ENCODE measurements around the gene LRCH3.
"Not testable (repeated sequence)": the region's sequence is repeated elsewhere in the genome, so short reads cannot be mapped to it uniquely, and the experiment has no call there.

The LRCH3 gene

GRCh38 chr3:197926418-197926817, 135.4 kb downstream of the LRCH3 start:
- DNase-seq (ENCODE audit: low read depth in 2 of 2) = no peak

GRCh38 chr3:197927578-197927977, 136.5 kb downstream of the LRCH3 start:
- DNase-seq (ENCODE audit: low read depth in 2 of 2) = not testable (repeated sequence)

- DNase-seq (ENCODE audit: low read depth in 2 of 2) = no peak
These were observed 145.8 kb downstream of the LRCH3 start for GRCh38 chr3:197936819-197937384.

Data from stimulated activated CD8-positive, alpha-beta memory T cell treated with anti-CD3 and anti-CD28 coated beads, Interleukin-7, amount 100 ng/mL, for 1 hour (primary cell).